Lung (tissue), 12 donors: ENCODE results near the gene SPON2. TPM values are rescaled to one million over a fixed set of nuclear protein-coding genes. Genes with fewer than 3 reads are reported as not detected.

Experiments
- ATAC-seq: fragments of 200-7000 bp; cut with Tn5 transposase; one replicate; pipeline ENCODE4 v1.9.1; 2020; ENCODE audit warnings: moderate number of reproducible peaks; ENCODE audit not compliant: insufficient read depth, low FRiP score
- DNase-seq, 3 donors: peaks; one replicate each; pipeline ENCODE4 v3.0.0-alpha.2; 2013 to 2017
- H3K27ac ChIP-seq, 2 donors: one replicate each; pipeline ENCODE4 v1.5.1; 2013; ENCODE audit warnings: mild to moderate bottlenecking in 2 of 2, moderate library complexity in 2 of 2, control low read depth in 1 of 2, inconsistent platforms in 1 of 2, low read depth in 1 of 2, low read length in 1 of 2
- H3K27me3 ChIP-seq, 3 donors: one replicate each; pipeline ENCODE4 v1.5.1; 2013; ENCODE audit warnings: low read length in 2 of 3; ENCODE audit not compliant: control insufficient read depth in 3 of 3, insufficient read depth in 3 of 3
- H3K36me3 ChIP-seq, 4 donors: one replicate each; pipeline ENCODE4 v1.5.1; 2013; ENCODE audit warnings: low read length in 4 of 4, mild to moderate bottlenecking in 1 of 4, moderate library complexity in 1 of 4; ENCODE audit not compliant: control insufficient read depth in 4 of 4, insufficient read depth in 4 of 4
- H3K4me1 ChIP-seq, 5 donors: one replicate each; pipeline ENCODE4 v1.5.1; 2013; ENCODE audit warnings: low read length in 5 of 5, mild to moderate bottlenecking in 2 of 5, moderate library complexity in 1 of 5; ENCODE audit not compliant: control insufficient read depth in 5 of 5, insufficient read depth in 5 of 5
- H3K4me3 ChIP-seq: one replicate; pipeline ENCODE4 v1.5.1; 2013; ENCODE audit warnings: mild to moderate bottlenecking, control low read depth, moderate library complexity
- H3K9ac ChIP-seq, 2 donors: one replicate each; pipeline ENCODE4 v1.5.1; 2013; ENCODE audit warnings: low read length in 2 of 2, control low read depth in 1 of 2; ENCODE audit not compliant: insufficient read depth in 1 of 2
- H3K9me3 ChIP-seq, 4 donors: one replicate each; pipeline ENCODE4 v1.5.1; 2013; ENCODE audit warnings: low read length in 3 of 4, mild to moderate bottlenecking in 1 of 4, moderate library complexity in 1 of 4; ENCODE audit not compliant: control insufficient read depth in 4 of 4, insufficient read depth in 3 of 4
- whole genome bisulfite sequencing, 2 donors: extraction: QIAGEN DNeasy Blood & Tissue Kit; methylation state at CpG; one replicate each; pipeline ENCODE4 v1.1.7; 2013; 5-methylcytosine and 5-hydroxymethylcytosine counted together
- polyA plus RNA-seq, 2 donors: library from polyadenylated mRNA; stranded (reverse); fragments of 200-250 nt; gene quantifications; one replicate each; pipeline ENCODE4 v1.2.1, GENCODE V29; 2013
- total RNA-seq, 2 donors: library from RNA; depleted of rRNA in 1 of 2; stranded (reverse); fragments of >200 nt in 1 of 2; gene quantifications; one replicate each; pipeline ENCODE4 v1.2.1, GENCODE V29; 2014 to 2021
- TF ChIP-seq, protein P1 (sequence below): IDR thresholded peaks from 2 replicates; pipeline ENCODE4 v1.5.1; 2012; ENCODE audit warnings: mild to moderate bottlenecking; ENCODE audit errors: control extremely low read depth, extremely low read depth
- donor health status: control.
- donor health status: control.
- donor health status: Bipolar disorder and iron deficiency.
- donor health status: healthy.
- donor health status: DM: yes; HTN: yes; CAD: no.

Gene SPON2
- total and polyA plus RNA-seq, 4 donors = 21.0 to 106 (median 68.5) TPM

DNA sequence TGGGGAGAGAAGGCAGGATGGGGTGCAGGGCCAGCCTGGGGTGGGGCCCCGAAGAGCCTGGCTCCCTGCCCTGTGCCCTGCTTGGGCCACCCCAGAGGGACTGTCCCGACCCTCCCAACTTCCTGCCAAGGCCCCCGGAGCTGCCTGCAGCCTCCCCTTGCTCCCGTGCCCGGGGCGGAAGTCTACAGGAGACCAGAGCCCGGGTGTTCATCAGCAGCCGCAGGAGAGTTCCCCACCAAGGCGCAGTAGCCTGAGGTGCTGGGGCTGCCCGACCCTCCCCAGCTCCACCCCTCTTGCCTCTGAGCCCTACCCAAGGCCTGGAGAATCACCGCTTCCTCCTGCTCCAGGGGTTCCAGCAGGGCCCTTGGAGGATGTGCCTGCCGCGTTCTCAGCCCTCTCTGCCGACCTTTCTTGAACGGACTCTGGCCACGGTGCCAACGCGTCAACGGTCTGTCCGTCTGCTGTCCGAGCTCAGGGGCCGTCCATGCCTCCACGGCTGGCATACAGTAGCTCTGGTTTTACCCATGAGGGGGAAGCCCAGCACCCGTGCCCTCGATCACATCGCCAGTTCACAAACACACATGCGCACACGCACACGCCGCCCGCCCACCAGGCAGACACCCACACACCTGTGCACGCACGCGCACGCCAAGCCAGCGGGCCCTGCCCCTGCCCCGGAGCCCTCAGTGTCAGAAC is 36.0 kb upstream of the SPON2 start:
- H3K4me1 ChIP-seq = peaks cover 10 to 69% (median 29%) of the 10 kb centered on the region in 5 donors
- 61 to 73% methylated on average over 36 to 37 of the region's 37 CpGs for WGBS, 2 donors
- ATAC-seq (no peak), DNase-seq (peak in 1 of 3 donors; percentile 71)
- H3K27ac ChIP-seq = peak overlapping the region in 1 of 2 donors; percentile 88
- no peaks in the 10 kb centered on the region for H3K27me3 ChIP-seq
- TF ChIP-seq, protein P1, sequence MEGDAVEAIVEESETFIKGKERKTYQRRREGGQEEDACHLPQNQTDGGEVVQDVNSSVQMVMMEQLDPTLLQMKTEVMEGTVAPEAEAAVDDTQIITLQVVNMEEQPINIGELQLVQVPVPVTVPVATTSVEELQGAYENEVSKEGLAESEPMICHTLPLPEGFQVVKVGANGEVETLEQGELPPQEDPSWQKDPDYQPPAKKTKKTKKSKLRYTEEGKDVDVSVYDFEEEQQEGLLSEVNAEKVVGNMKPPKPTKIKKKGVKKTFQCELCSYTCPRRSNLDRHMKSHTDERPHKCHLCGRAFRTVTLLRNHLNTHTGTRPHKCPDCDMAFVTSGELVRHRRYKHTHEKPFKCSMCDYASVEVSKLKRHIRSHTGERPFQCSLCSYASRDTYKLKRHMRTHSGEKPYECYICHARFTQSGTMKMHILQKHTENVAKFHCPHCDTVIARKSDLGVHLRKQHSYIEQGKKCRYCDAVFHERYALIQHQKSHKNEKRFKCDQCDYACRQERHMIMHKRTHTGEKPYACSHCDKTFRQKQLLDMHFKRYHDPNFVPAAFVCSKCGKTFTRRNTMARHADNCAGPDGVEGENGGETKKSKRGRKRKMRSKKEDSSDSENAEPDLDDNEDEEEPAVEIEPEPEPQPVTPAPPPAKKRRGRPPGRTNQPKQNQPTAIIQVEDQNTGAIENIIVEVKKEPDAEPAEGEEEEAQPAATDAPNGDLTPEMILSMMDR = no peak
- no peak overlapping the region for H3K9ac ChIP-seq
- no peak overlapping the region for H3K4me3 ChIP-seq
- H3K9me3 ChIP-seq = no peaks in the 10 kb centered on the region
- peaks cover 0 to 24% (median 10%) of the 10 kb centered on the region in 4 donors for H3K36me3 ChIP-seq

- Histone ChIP-seq H3K9ac (no peak overlapping the region), H3K9me3 (no peaks in the 10 kb centered on the region), H3K4me3 (no peak overlapping the region), H3K4me1 (peaks cover 10 to 69% (median 34%) of the 10 kb centered on the region in 5 donors), H3K36me3 (peaks cover 0 to 17% (median 6%) of the 10 kb centered on the region in 4 donors), H3K27me3 (no peaks in the 10 kb centered on the region), H3K27ac (peak overlapping the region in 1 of 2 donors; percentile 88)
- 80 to 86% methylated on average over 25 to 29 of the region's 31 CpGs for WGBS, 2 donors
- ATAC-seq = peak; percentile 54
- peak; percentile 92 to 95 (median 92) for DNase-seq
- TF ChIP-seq, protein P1 = no peak
Measured at GRCh38 chr4:1207603-1208265, 35.4 kb upstream of the SPON2 start.

GRCh38 chr4:1207157-1207470 is 34.7 kb upstream of the SPON2 start:
- ATAC-seq (no peak), DNase-seq (no peak)
- 91 to 93% methylated on average over 9 to 12 of the region's 12 CpGs for WGBS, 2 donors
- TF ChIP-seq, protein P1 = no peak
- H3K27me3 ChIP-seq = no peaks in the 10 kb centered on the region
- H3K4me1 ChIP-seq = peaks cover 10 to 69% (median 40%) of the 10 kb centered on the region in 5 donors
- no peak overlapping the region for H3K4me3 ChIP-seq
- no peak overlapping the region for H3K9ac ChIP-seq
- H3K36me3 ChIP-seq = peaks cover 0 to 11% (median 1%) of the 10 kb centered on the region in 4 donors
- no peaks in the 10 kb centered on the region for H3K9me3 ChIP-seq
- no peak overlapping the region for H3K27ac ChIP-seq
